PFSK-1 (cell line): ENCODE results near the gene PTPRN2.

Source experiments
- FOXP2 ChIP-seq: optimal IDR thresholded peaks from 2 replicates; pipeline ENCODE3; 2011; ENCODE audit warnings: borderline replicate concordance, control low read depth, inconsistent platforms; ENCODE audit not compliant: insufficient read depth; ENCODE audit errors: extremely low read length, extremely low read depth
- POLR2AphosphoS5 ChIP-seq: IDR thresholded peaks from 2 replicates; pipeline ENCODE4 v1.6.1; 2012; ENCODE audit warnings: low read depth, mild to moderate bottlenecking, control low read depth, low read length, moderate library complexity
- REST ChIP-seq, 2 experiments: IDR thresholded peaks; 2 replicates each; pipeline versions ENCODE4 v1.6.1 to v1.8.0; 2011 to 2012; ENCODE audit warnings: low read depth in 2 of 2, low read length in 2 of 2, control low read depth in 1 of 2, inconsistent platforms in 1 of 2, mild to moderate bottlenecking in 1 of 2, moderate library complexity in 1 of 2; ENCODE audit not compliant: insufficient read depth in 1 of 2
- SIN3A ChIP-seq: IDR thresholded peaks from 2 replicates; pipeline ENCODE4 v1.6.1; 2012; ENCODE audit warnings: mild to moderate bottlenecking, low read length, moderate library complexity, borderline replicate concordance; ENCODE audit not compliant: insufficient read depth
- TAF1 ChIP-seq: IDR thresholded peaks from 2 replicates; pipeline ENCODE4 v1.6.1; 2012; ENCODE audit warnings: low read length, control low read depth, borderline replicate concordance; ENCODE audit not compliant: insufficient read depth

Gene PTPRN2

GRCh38 chr7:157793973-157794745 lies 793.5 kb downstream of the PTPRN2 start:
- TF ChIP-seq SIN3A (no peak), POLR2AphosphoS5 (no peak), TAF1 (no peak), FOXP2 (no peak), REST (IDR thresholded peaks at IDR 0.05; ENCODE audit: insufficient read depth in 1 of 2, low read depth in 2 of 2, low read length in 2 of 2) (no peak)

GRCh38 chr7:157793087-157793353 lies 794.6 kb downstream of the PTPRN2 start:
- no peak for TF ChIP-seq POLR2AphosphoS5
- no peak for TF ChIP-seq REST (IDR thresholded peaks at IDR 0.05; ENCODE audit: insufficient read depth in 1 of 2, low read depth in 2 of 2, low read length in 2 of 2)
- TF ChIP-seq TAF1: no peak
- TF ChIP-seq FOXP2: no peak
- no peak for TF ChIP-seq SIN3A

- no peak for TF ChIP-seq REST (IDR thresholded peaks at IDR 0.05; ENCODE audit: insufficient read depth in 1 of 2, low read depth in 2 of 2, low read length in 2 of 2)
- TF ChIP-seq POLR2AphosphoS5: no peak
- no peak for TF ChIP-seq SIN3A
- no peak for TF ChIP-seq TAF1
- TF ChIP-seq FOXP2: no peak
Observed at GRCh38 chr7:157792241-157793086, 795.2 kb downstream of the PTPRN2 start.

GRCh38 chr7:157791666-157792065 lies 796.0 kb downstream of the PTPRN2 start:
- TF ChIP-seq REST (IDR thresholded peaks at IDR 0.05; ENCODE audit: insufficient read depth in 1 of 2, low read depth in 2 of 2, low read length in 2 of 2) (no peak), SIN3A (no peak), POLR2AphosphoS5 (no peak), FOXP2 (no peak), TAF1 (no peak)
